Measurements from ENCODE around the gene SP9.

SP9 gene

GRCh38 chr2:174333372-174334277, 1.1 kb upstream of the SP9 start:
- DNase-seq, result no peak

GRCh38 chr2:174334278-174334715, 457 bp upstream of the SP9 start:
- no peak for DNase-seq

GRCh38 chr2:174335254-174335987, 667 bp downstream of the SP9 start:
- DNase-seq, result no peak

DNA sequence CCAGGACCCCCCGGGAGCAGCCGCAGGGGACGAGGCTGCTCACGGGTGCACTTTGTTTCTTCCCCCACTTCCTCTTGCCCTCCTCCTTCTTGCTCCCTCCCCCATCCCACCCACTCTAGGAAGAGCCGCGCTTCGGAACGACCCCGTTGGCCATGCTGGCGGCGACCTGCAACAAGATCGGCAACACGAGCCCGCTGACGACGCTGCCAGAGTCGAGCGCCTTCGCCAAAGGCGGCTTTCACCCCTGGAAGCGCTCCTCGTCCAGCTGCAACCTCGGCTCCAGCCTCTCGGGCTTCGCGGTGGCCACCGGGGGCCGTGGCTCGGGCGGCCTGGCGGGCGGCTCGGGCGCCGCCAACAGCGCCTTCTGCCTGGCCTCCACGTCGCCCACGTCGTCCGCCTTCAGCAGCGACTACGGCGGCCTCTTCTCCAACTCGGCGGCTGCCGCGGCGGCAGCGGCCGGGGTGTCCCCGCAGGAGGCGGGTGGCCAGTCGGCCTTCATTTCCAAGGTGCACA, 1.3 kb downstream of the SP9 start:
- no peak for DNase-seq

- DNase-seq, result no peak
Measured at GRCh38 chr2:174336501-174337336, 2.0 kb downstream of the SP9 start.

GRCh38 chr2:174337337-174338146, 2.8 kb downstream of the SP9 start:
- DNase-seq, result no peak

- no peak for DNase-seq
Measured at GRCh38 chr2:174338147-174338605, 3.4 kb downstream of the SP9 start.

GRCh38 chr2:174338671-174339560, 4.2 kb downstream of the SP9 start:
- DNase-seq, result no peak

- no peak for DNase-seq
Measured at GRCh38 chr2:174339561-174340399, 5.0 kb downstream of the SP9 start.

DNA sequence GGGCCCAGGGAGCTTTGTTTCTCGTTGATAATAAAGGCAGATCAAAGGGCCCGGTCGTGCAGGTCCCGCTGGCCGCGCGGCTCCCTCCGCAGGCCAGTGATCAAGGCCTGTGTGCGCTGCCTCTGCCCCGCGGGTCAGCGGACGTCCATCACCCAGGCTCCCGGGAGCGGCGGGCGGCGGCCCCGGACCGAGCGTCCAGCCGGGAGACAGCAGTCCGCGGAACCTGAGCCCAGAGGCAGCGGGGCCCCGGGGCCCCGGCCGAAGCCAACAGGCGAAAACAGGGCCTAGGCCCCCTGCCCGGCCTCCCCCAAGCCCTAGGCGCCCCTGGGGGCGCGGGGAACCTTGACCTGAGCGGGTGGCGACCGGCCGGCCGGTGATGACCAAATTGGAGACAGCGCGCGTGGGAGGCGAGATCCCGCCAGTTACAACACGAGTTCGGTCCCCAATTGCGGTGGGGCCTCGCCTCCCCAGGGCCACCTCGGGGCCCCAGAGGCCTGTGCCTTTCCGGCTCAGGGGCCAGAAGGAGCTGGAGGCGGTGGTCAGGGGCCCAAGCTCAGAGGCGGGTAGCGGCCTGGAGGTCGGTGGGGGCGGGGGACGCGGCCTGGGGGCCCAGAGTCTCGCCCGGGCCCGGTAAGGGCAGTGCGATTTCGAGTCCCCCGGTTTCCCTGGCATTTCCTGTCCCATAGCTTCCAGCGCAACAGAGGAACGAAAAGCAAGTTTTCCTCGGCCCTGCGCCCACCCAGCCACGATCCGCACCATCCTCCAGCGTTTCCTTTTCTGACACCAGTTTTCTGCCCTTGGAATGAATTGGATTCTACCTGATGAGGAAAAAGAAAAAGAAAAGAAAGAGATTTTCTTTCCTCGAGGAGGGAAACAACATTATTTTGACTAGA, 5.9 kb downstream of the SP9 start:
- no peak for DNase-seq

DNA sequence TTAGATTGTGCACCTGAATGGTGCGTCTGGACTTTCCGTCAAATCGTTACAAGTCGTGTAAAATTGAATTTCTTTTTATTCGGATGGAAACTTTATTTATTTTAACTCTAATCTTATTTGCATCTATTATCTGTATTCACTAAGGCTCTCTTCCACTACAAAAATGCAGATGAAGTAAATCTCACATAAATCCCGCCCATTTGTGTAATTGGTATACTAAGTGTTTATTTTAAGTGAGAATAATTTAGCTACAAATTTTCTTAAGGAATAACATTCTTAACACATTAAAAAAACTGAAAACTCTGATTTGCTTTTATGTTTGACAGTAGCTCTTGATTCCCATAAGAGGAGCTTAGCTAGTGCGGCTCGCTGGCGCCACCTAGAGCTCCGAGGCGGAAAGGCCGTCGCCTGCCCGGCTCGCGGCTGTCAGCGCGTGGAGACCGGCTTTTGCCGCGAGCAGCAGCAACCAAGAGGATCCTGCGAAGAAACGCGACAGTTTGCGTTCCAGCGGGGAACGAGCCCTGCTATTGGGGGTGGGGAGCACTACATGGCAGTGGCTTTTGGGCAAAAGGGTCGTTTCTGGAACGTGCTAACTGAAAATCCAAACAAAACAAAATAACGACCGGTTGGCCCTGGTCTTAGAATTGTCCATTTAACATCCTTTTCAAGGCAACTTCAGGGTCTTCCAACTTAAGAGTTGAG, 6.7 kb downstream of the SP9 start:
- no peak for DNase-seq

DNA sequence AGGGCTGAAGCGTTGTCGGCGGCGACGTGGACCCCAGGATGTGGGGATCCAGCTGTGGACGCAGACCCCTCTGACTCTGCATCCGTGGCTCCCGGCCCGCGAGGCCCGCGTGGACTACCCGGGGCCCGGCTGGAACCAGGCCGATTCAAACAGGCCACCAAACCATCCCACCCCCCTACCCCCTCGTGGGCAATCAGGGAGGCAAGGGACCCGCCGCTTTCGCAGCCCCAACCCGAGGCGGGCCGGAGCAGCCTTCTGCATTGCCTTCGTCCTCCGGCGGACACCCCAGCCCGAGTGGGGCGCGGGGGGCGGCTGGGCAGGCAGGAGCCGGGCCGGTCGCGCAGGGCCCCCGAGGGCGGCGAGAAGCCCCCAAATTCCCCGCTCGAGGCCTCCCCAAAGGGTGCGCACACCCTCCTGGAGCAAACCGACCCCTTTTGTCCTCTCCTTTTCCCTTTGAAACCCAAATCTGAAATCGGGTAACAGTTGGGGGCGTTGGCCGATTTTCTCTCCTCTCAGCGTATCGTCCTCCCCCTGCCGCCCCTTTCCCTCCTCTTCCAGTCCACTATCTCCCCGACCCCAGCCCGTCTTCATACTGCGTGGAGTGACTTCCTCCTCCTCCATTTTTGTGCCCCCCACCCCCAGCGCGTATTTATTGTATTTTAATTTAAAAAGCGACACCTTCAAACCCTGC, 7.4 kb downstream of the SP9 start:
- no peak for DNase-seq

DNA sequence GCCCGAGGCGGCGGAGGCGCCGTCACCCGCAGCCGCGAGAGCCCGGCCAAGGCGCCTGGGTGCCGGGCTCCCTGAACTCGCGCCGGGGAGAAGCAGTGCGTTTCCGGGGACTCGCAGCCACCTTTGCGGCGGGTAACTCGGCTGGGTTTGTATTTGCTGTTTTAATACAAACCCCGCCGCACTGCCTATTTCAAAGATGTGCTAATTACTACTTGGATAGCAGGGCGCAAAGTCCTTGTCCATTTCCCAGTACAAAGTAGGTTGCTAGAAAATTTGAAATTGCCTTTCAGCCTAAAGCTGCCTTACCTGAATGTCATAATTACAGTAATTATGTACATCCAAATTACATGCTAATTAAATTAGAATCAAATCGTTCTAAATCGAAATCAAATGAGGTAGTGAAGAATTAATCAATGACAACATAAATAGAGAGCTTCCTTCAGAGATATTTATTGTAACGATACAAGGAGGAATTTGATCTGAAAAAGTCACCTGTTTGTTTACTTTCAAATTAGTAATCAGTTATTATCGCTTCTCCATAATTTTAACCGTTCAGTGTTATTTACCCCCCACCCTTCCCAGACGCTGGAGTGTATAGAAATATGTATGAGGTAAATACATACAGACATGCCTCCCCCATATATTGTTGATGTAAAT, 8.1 kb downstream of the SP9 start:
- no peak for DNase-seq

DNA sequence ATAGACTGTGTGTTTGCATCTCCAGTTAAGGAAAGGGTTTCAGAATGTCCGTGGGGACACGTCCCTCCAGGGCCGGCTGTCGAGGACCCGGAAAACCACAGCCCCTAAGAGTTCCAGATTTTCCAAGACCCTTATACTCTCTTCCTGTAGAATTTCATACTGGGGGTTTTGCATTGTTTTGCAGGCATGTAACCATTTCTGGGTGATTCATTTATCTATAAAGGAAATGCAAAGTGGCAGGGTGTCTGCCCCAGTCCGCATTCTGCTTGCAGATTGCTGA, 8.5 kb downstream of the SP9 start:
- DNase-seq, result no peak

DNA sequence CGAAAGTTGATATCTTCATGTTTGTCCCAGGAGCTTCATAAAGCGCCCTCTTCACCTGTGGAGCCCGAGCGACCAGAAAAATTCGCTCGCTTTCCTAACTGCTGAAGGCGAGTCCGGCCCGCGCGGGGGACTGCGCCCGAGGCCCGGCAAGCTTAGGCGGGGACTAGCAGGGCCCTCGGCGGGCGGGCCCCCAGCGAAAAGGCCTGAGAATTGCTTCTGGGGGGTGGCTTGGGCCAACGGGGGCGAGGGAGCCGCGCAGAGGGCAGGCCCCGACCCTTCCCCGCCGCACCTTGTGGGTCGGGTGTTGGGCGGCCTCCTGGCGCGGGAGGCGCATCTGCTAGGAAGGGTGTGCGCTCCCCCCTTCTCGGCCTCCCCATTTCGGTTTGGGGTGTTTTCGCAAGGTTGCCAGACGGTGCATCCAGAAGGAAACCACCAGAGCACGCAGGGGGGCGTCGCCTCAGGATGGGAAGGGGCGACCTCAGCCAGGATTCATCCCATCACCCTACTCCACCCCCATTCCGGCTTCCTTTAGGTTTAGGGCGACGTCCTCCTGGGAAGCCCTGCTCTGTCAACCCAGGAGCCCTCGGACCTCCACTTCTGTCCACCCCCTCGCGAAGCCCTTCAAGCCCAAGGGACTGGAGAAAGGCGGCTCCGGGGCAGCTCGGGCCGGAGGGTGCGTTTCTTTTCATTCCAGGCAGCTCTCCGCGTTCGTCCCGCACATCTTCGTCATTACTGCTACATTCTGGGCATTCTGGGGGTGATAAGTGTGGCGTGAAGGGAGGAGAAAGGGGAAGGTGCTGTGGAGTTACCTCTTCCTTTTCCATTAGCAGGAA, 9.1 kb downstream of the SP9 start:
- DNase-seq, result no peak
